OCI-LY3 (cell line): ENCODE measurements around the gene SLC49A3.

Experiments used
- H2AFZ ChIP-seq: fragments of 200-600, 300-600 bp; shearing (Covaris generic); 2 replicates; pipeline ENCODE4 v1.6.0; 2014; ENCODE audit warnings: antibody characterized with exemption, low read depth, low read length
- H3K27ac ChIP-seq: fragments of 200-600, 300-600 bp; sonication (generic); 2 replicates; pipeline ENCODE4 v1.5.1; 2014; ENCODE audit warnings: mild to moderate bottlenecking, low read length, moderate library complexity, mixed read lengths
- H3K27me3 ChIP-seq: fragments of 200-600, 300-600 bp; sonication (generic); 2 replicates; pipeline ENCODE4 v1.6.1; 2014; ENCODE audit warnings: low read depth, low read length, mixed read lengths
- H3K36me3 ChIP-seq: fragments of 200-600, 300-600 bp; sonication (generic); replicated peaks from 2 replicates; pipeline ENCODE3; 2014; ENCODE audit warnings: low read depth, low read length, mixed read lengths
- H3K4me1 ChIP-seq: fragments of 300-600, 200-600 bp; sonication (generic); 2 replicates; pipeline ENCODE4 v1.6.1; 2014; ENCODE audit warnings: low read length, mixed read lengths
- H3K4me2 ChIP-seq: fragments of 200-600, 300-600 bp; sonication (generic); 2 replicates; pipeline ENCODE4 v1.6.1; 2014; ENCODE audit warnings: low read length, mixed read lengths
- H3K4me3 ChIP-seq: fragments of 300-600, 200-600 bp; sonication (generic); 2 replicates; pipeline ENCODE4 v1.5.1; 2014; ENCODE audit warnings: antibody characterized with exemption, mild to moderate bottlenecking, low read length, moderate library complexity
- H3K79me2 ChIP-seq: fragments of 300-600, 200-600 bp; shearing (Covaris generic); 2 replicates; pipeline ENCODE4 v1.6.1; 2014; ENCODE audit warnings: mild to moderate bottlenecking, low read length, mixed read lengths
- H3K9ac ChIP-seq: fragments of 300-600, 200-600 bp; shearing (Covaris generic); 2 replicates; pipeline ENCODE4 v1.6.0; 2014; ENCODE audit warnings: mild to moderate bottlenecking, low read length, moderate library complexity
- H3K9me3 ChIP-seq: fragments of 200-600, 300-600 bp; shearing (Covaris generic); 2 replicates; pipeline ENCODE4 v1.6.1; 2014; ENCODE audit warnings: low read length, mixed read lengths; ENCODE audit not compliant: insufficient read depth
- H4K20me1 ChIP-seq: fragments of 200-600, 300-600 bp; sonication (generic); 2 replicates; pipeline ENCODE4 v1.6.1; 2016; ENCODE audit warnings: low read length, mixed read lengths; ENCODE audit not compliant: insufficient read depth
- CTCF ChIP-seq: fragments of 200-600, 300-600 bp; sonication (generic); IDR thresholded peaks from 2 replicates; pipeline ENCODE4 v1.5.1; 2014; ENCODE audit warnings: antibody characterized with exemption, low read length, low read depth
- EZH2phosphoT487 ChIP-seq: fragments of 200-600 bp; shearing (Covaris generic); IDR thresholded peaks from 2 replicates; pipeline ENCODE4 v1.6.1; 2018; ENCODE audit warnings: antibody characterized with exemption, mixed run types, low read depth

The SLC49A3 gene

DNA sequence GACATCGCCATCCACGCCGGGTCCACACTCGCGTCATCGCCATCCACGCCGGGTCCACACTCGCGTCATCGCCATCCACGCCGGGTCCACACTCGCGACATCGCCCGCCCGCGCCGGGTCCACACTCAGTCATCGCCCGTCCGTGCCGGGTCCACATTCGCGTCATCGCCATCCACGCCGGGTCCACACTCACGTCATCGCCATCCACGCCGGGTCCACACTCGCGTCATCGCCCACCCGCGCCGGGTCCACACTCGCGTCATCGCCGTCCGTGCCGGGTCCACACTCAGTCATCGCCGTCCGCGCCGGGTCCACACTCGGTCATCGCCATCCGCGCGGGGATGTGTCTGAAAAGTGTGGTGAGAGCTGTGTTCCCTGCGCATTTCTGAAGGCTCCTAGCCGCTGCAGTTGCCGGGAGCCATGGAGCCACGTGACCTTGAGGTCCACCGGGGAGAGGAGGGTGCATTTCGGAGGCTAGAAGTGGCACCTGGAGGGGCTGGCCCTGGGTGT, 34.0 kb upstream of the SLC49A3 start:
- Histone ChIP-seq H3K79me2 (peaks cover 94% of the 10 kb centered on the region), H4K20me1 (peaks cover 61% of the 10 kb centered on the region)
- no peak for TF ChIP-seq EZH2phosphoT487
- TF ChIP-seq CTCF, result no peak

GRCh38 chr4:722169-722725, 33.3 kb upstream of the SLC49A3 start:
- Histone ChIP-seq H3K79me2 (peaks cover 94% of the 10 kb centered on the region), H3K4me3 (no peak overlapping the region), H4K20me1 (peaks cover 62% of the 10 kb centered on the region), H3K27me3 (no peaks in the 10 kb centered on the region), H3K9ac (no peak overlapping the region), H3K27ac (no peak overlapping the region), H2AFZ (no peak overlapping the region), H3K4me2 (no peak overlapping the region), H3K4me1 (no peaks in the 10 kb centered on the region), H3K9me3 (no peaks in the 10 kb centered on the region), H3K36me3 (peaks cover 32% of the 10 kb centered on the region)
- TF ChIP-seq EZH2phosphoT487 (no peak), CTCF (no peak)

More for the DNA sequence above, 34.0 kb upstream of the SLC49A3 start:
- Histone ChIP-seq H3K27me3 (no peaks in the 10 kb centered on the region), H3K27ac (no peak overlapping the region), H3K4me1 (no peaks in the 10 kb centered on the region), H3K36me3 (peaks cover 32% of the 10 kb centered on the region), H3K9me3 (no peaks in the 10 kb centered on the region), H3K4me3 (no peak overlapping the region), H3K9ac (no peak overlapping the region), H3K4me2 (no peak overlapping the region), H2AFZ (no peak overlapping the region)

- peaks cover 94% of the 10 kb centered on the region for H3K79me2 ChIP-seq
- no peak for TF ChIP-seq EZH2phosphoT487
- TF ChIP-seq CTCF, result no peak
- H3K27ac ChIP-seq, result no peak overlapping the region
- H3K9ac ChIP-seq, result no peak overlapping the region
- H3K9me3 ChIP-seq, result no peaks in the 10 kb centered on the region
- no peak overlapping the region for H2AFZ ChIP-seq
- H3K4me3 ChIP-seq, result no peak overlapping the region
- no peak overlapping the region for H3K4me2 ChIP-seq
- no peaks in the 10 kb centered on the region for H3K27me3 ChIP-seq
- H3K36me3 ChIP-seq, result peaks cover 32% of the 10 kb centered on the region
- H3K4me1 ChIP-seq, result no peaks in the 10 kb centered on the region
- peaks cover 58% of the 10 kb centered on the region for H4K20me1 ChIP-seq
Measured at GRCh38 chr4:721261-722168, 32.6 kb upstream of the SLC49A3 start.

DNA sequence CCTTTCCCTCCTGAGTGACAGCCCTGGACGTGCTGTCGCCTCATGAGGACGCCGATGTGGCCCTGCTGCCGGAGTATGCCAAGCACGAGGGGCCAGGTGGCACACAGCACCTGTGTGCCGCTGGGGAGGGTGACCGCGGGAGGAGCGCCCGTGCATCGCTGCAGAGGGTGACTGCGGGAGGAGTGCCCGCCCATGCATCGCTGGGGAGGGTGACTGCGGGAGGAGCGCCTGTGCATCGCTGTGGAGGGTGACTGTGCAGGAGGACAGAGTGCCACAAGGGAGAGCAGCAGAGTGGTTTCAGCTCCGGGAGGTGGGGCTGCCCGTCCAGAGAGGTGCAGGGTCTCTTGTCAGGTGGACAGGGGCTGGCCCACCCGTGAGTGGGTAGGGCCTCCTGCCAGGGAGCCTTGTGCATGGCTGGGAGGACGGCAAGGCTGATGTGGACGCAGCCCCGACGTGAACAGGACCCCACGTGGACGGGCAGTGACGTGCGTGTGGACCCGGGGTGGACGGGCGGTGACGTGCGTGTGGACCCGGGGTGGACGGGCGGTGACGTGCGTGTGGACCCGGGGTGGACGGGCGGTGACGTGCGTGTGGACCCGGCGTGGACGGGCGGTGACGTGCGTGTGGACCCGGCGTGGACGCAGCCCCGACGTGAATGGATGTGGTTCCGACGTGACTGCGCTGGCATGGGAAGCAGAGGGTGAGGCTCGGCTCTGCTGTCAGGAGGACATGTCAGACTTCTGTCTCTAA, 31.3 kb upstream of the SLC49A3 start:
- Histone ChIP-seq H3K4me3 (no peak overlapping the region), H3K27me3 (no peaks in the 10 kb centered on the region), H3K36me3 (peaks cover 32% of the 10 kb centered on the region), H3K79me2 (peaks cover 87% of the 10 kb centered on the region), H3K9ac (no peak overlapping the region), H4K20me1 (peaks cover 49% of the 10 kb centered on the region), H3K4me1 (no peaks in the 10 kb centered on the region), H3K27ac (no peak overlapping the region), H3K9me3 (no peaks in the 10 kb centered on the region), H2AFZ (no peak overlapping the region), H3K4me2 (no peak overlapping the region)
- TF ChIP-seq CTCF (no peak), EZH2phosphoT487 (no peak)
